Stimulated activated naive CD8-positive, alpha-beta T cell treated with anti-CD3 and anti-CD28 coated beads, Interleukin-15, Interleukin-2, amounts not matched to agents 100 U/mL and 50 U/mL, for 24 hours (primary cell): ENCODE results near the gene ARMC3.
"Not testable (repeated sequence)": the region's sequence is repeated elsewhere in the genome, so short reads cannot be mapped to it uniquely, and the experiment has no call there.

Experiments used
- ATAC-seq: fragments of 150-1000 bp; cut with Tn5 transposase; one replicate; pipeline ENCODE4 v1.10.0; 2021
- DNase-seq: peaks from one replicate; pipeline ENCODE4 v3.0.0; 2021

Gene ARMC3, protein sequence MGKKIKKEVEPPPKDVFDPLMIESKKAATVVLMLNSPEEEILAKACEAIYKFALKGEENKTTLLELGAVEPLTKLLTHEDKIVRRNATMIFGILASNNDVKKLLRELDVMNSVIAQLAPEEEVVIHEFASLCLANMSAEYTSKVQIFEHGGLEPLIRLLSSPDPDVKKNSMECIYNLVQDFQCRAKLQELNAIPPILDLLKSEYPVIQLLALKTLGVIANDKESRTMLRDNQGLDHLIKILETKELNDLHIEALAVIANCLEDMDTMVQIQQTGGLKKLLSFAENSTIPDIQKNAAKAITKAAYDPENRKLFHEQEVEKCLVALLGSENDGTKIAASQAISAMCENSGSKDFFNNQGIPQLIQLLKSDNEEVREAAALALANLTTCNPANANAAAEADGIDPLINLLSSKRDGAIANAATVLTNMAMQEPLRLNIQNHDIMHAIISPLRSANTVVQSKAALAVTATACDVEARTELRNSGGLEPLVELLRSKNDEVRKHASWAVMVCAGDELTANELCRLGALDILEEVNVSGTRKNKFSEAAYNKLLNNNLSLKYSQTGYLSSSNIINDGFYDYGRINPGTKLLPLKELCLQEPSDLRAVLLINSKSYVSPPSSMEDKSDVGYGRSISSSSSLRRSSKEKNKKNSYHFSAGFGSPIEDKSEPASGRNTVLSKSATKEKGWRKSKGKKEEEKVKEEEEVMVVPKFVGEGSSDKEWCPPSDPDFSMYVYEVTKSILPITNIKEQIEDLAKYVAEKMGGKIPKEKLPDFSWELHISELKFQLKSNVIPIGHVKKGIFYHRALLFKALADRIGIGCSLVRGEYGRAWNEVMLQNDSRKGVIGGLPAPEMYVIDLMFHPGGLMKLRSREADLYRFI

DNA sequence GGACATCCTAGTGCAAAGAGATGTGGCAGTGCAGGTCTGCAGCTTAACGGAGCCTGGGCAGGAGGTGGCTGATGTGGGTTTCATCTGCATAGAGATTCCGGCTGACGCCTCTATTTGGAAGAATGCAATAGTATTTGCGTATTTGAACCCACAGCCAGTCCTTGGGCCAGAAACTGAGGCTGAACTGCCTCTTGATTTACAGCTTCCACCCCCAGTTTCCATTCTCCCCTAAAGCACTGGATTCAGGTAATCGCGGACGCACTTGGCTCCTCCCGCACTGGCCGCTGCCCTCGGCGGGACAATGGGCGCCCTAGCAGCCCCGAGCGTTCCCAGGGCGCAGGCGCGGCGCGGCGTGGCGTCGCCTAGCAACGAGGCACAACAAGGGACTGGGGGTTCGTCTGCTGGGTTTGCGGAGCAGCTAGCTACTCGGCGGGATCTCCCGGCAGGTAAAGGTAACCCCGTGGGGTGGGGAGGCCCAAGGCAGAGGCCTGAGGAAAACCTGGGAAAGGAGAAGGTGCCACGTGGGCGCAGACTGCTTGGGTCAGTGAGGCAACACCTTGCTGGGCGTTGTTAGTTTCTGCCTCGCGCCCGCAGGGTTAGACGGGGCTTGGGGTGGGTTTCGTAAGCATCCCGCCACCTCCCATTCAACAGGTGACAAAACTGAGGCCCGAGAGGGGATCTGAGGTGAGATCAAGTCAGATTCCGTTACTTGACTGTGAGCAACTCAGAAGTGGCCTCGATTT lies at the start of gene ARMC3:
ARMC3 (plus strand) TSS at position 393 of the 743 bp plus-strand sequence. CDS start 3,944 bp downstream, outside the sequence.
- ATAC-seq = peak; percentile 91
- peak; percentile 73 for DNase-seq

DNA sequence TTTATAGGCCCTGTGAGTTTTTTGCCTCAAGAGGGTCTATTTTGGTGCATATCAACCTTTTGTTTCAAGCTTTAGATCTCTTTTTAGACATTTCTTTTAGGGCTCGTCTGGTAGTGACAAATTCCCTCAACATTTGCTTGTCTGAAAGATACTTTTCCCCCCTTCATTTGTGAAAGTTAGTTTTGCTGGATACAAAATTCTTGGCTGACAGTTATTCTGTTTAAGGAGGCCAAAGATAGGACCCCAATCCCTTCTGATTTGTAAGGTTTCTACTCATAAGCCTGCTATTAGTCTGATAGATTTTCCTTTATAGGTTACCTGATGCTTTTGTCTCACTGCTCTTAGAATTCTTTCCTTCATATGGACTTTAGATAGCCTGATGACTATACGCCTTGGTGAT lies 36.1 kb upstream of the ARMC3 start:
- ATAC-seq (no peak), DNase-seq (no peak)

- no peak for ATAC-seq
- DNase-seq = no peak
Observed at GRCh38 chr10:22893781-22894180, 34.1 kb upstream of the ARMC3 start.

DNA sequence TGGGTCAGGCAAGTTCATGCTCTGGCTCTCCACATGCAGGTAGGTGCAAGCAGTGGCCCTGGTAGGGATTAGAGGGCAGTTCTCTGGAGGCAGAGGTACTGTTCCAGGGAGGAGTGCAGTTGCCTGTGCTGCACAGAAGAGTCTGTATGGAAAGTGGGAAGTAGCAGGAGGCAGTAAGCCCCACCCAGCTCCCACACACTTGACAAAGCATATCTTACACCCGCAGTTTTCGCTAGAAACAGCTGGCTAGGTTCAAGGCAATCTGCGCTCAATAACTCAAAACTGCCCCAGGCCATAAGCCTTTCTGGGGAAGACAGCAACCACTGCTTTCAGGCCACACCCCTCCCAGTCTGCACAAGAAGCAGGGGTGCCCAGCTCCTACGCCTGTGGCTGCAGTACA lies 33.1 kb upstream of the ARMC3 start:
- ATAC-seq (no peak), DNase-seq (no peak)

- ATAC-seq (no peak), DNase-seq (no peak)
Observed at GRCh38 chr10:22895252-22895651, 32.6 kb upstream of the ARMC3 start.

- no peak for DNase-seq
- ATAC-seq = no peak
Observed at GRCh38 chr10:22897371-22897770, 30.5 kb upstream of the ARMC3 start.

GRCh38 chr10:22899307-22899706 lies 28.5 kb upstream of the ARMC3 start:
- DNase-seq (no peak), ATAC-seq (no peak)

DNA sequence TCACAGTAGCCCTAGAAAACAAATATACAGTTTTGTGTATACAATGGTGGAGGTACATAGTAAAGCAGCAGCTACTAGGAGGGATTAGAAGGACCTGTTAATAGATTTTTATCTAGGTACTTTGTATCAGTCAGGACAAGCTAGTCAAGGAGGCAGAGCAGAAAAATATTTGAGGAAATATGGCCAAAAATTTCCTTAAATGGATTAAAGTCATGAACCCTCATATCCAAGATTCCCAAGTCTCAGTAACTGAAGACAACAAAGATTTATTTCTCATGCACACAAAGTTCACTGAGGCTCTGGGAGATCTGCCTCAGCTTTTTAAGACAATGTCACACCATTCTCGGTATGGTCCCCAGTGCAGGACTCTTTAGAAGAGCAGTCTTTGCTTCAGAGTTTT lies 28.1 kb upstream of the ARMC3 start:
- DNase-seq (no peak), ATAC-seq (no peak)

DNA sequence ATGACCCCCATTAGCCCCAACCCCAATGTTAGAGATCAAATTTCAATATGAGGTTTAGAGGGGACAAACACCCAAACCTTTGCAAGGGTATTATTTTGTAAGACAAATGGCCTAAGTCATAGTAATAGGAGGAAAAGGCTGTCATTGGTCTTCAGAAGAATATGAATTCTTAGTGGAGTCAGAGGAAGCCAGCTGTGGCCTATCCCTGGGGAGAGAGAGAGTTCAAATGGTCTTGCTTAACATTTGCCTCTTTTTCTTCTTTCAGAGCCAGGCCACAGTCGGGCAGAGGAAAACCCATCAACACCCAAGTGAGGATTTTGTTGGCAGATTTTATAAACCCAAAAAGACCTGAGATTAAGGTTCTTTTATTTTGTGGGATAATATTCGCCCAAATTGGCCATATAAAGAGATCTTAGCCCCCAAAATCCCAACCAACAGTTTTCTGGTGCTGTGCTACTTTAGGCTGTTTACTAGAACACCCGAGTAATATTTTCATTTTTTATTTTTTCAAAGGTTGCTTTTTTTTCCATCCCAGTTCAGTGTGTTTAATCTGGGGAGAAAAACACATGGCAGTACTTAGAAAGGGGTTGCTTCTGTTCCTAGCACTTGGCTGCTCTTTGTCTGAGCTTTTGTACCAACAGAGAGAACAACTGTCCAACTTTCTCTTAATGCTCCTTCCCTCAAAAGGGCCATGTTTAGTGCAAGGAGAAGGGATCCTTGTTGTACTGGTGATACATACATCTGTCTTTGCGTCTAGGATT lies 26.8 kb upstream of the ARMC3 start:
- no peak for ATAC-seq
- DNase-seq = no peak

- ATAC-seq, DNase-seq: not testable (repeated sequence)
Observed at GRCh38 chr10:22902147-22902546, 25.7 kb upstream of the ARMC3 start.

DNA sequence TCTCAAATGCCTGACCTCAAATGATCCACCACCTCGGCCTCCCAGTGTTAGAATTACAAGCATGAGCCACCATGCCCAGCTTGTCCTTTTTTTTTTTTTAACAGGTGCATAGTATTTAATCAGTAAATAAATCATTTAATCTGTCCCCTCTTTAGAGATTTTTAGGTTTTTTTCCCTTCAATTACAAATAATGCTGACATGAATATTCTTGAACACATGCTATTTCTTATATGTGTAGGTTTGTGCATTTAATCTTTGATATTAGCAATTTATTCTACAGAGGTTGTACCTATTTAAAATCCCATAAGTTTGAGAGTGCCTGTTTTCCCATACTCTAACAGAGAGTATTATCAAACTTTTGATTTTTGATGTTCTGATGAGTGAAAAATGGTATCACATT lies 24.2 kb upstream of the ARMC3 start:
- no peak for ATAC-seq

GRCh38 chr10:22906767-22907166 lies 21.1 kb upstream of the ARMC3 start:
- ATAC-seq (no peak), DNase-seq (no peak)

More for the DNA sequence above, 24.2 kb upstream of the ARMC3 start:
- DNase-seq = no peak

DNA sequence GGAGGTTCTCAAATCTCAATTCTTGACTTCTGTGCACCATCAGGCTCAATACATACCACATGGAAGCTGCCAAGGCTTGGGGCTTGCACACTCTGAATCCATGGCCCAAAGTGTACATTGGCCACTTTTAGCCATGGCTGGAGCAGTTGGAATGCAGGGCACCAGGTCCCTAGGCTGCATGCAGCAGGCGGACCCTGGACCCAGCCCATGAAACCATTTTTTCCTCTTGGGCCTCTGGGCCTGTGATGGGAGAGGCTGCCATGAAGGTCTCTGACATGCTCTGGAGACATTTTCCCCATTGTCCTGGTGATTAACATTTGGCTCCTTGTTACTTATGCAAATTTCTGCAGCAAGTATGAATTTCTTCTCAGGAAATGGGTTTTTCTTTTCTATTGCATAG lies 19.0 kb upstream of the ARMC3 start:
- DNase-seq (no peak), ATAC-seq (no peak)

GRCh38 chr10:22909673-22910072 lies 18.2 kb upstream of the ARMC3 start:
- not testable (repeated sequence) for ATAC-seq, DNase-seq

DNA sequence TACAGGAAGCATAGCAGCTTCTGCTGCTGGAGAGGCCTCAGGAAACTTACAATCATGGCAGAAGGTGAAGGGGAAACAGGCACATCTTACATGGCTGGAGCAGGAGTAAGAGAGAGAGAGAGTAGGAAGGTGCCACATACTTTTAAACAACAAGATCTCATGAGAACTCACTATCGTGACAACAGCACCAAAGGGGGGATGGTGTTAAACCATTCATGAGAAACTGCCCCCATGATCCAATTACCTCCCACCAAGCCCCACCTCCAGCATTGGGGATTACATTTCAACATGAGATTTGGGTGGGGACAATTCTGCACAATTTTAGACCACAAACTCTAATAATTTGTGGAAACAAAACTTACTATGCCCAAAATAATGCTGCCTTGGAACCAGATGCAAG lies 16.8 kb upstream of the ARMC3 start:
- no peak for ATAC-seq
- no peak for DNase-seq

DNA sequence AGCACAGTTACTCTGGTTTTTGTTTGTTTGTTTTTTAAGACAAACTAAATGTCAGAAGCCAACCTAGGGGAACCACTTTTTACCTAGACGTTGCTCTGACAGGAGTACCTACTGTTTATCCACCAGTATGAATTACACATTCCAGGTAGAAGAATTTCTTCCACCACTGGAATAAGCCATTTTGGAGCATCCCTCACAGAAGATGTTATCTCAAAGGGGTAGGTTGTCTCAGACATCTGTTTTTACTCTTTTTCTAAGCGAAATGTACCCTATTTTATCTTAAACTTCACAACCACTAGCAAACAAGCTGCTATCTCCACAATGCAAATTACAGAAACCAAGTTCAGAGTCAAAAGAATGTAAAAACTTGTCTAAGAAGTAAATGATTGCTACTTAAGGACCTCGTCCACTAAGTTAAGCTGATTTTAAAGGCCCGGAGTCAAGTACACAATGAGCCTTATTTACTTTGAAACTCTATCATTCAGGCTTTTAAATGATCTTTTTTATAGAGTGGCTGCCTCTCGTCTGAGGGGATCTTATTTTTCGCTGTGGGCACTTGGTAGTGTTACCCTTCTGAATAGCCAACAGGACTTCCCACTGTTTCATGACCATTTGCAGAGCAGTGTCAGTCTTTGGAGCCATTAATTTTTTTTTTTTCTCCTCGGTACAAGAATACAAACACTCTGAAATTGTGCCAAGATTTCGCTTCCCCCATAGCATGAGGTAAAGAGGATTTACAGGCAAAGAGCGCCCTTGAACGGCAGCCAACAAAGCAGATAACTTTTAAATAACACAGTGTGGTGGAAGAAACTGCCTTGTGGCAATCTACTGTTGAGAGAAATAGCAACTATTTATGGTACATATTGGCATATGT lies 15.7 kb upstream of the ARMC3 start:
- no peak for ATAC-seq
- no peak for DNase-seq

- ATAC-seq (no peak), DNase-seq (no peak)
Observed at GRCh38 chr10:22912763-22913384, 15.0 kb upstream of the ARMC3 start.

DNA sequence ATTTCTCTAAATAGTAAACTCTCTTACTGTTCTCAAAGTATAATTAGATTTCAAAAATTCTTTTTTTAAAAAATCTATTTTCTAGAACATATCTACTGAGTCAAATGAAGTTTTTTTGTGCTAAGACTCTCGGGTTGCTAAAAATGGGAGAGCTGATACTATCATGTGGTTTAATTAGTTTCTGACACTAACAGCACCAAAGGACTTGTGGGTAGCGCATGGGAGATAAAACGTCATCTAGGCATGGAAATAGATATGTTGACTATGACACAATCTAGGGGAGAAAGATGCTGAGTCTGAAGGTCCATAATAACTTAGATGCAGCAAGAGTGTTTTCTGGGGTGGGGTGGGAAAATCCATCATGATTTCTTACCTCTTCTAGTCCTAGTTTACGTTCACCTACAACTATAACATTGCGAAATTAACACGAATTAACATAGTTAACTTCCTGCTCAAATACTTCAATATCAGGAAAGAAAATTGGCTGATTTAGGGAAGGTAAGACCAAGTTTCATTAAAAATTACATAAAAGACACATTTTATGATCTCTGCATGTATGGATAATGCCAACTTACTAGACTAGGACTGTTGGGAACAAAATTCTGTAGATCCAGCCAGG lies 14.3 kb upstream of the ARMC3 start:
- ATAC-seq = no peak
- no peak for DNase-seq

DNA sequence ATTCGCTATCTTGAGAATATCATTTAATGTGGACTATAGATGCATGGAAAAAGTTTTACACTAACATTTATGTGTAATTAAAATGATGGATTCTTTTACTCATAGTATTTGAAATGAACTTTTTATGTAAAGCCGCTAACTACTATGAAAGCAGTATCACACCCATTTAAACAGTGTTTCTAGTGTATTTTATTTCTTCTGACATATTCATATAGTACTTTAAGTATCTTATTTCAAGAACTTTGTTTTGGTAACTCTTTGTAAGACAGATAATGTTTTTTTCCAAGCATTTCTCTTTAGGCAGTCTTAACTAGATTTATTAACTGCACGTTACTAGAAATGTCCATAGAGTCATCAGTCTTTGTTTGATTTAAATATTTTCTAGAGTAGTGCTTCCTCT lies 12.5 kb upstream of the ARMC3 start:
- DNase-seq (no peak), ATAC-seq (no peak)

DNA sequence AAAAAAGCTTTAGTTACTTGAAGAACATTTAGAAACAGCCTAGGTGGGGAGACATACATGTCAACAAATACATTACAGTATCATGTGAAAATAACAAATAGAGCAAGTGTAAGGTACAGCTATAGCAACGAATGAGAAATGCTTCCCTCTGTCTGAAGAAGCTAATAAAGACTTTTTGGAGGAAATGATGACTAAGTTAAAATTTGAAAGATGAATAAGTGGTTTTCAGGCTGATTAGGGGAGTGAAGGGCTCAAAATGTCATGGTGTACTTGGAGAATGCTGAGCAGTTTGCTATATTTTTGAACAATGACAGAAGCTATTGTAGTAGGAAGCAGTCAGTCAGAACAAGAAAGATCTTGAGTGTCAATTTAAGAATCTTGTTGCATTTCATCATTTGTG lies 2.8 kb upstream of the ARMC3 start:
- ATAC-seq = no peak
- no peak for DNase-seq
